Prostate gland (tissue), 2 donors: ENCODE results near the gene KBTBD12.

Source experiments
- CTCF ChIP-seq, 4 experiments: fragments of 200-600 bp in 2 of 4; fragments of 450-650 bp in 2 of 4; sonication (generic) in 2 of 4; IDR thresholded peaks; 1 replicate in 3 of 4; 2 replicates in 1 of 4; pipeline ENCODE4 v1.5.1; 2016 to 2019; ENCODE audit warnings: antibody characterized with exemption in 4 of 4, mild to moderate bottlenecking in 2 of 4, moderate library complexity in 2 of 4
- POLR2A ChIP-seq: fragments of 450-650 bp; IDR thresholded peaks from one replicate; pipeline ENCODE4 v1.6.1; 2016; ENCODE audit warnings: antibody characterized with exemption, mild to moderate bottlenecking
- POLR2AphosphoS5 ChIP-seq: sonication (generic); formaldehyde crosslinking; IDR thresholded peaks from one replicate; pipeline ENCODE4 v1.6.1; 2017; ENCODE audit warnings: antibody characterized with exemption

GRCh38 chr3:127994011-127994410 is 79.0 kb downstream of the KBTBD12 start:
- TF ChIP-seq POLR2AphosphoS5: no peak
- no peak for TF ChIP-seq CTCF (IDR thresholded peaks at IDR 0.05)
- no peak for TF ChIP-seq POLR2A
